Measurements from ENCODE around the gene PLA2G2C.

Gene PLA2G2C

DNA sequence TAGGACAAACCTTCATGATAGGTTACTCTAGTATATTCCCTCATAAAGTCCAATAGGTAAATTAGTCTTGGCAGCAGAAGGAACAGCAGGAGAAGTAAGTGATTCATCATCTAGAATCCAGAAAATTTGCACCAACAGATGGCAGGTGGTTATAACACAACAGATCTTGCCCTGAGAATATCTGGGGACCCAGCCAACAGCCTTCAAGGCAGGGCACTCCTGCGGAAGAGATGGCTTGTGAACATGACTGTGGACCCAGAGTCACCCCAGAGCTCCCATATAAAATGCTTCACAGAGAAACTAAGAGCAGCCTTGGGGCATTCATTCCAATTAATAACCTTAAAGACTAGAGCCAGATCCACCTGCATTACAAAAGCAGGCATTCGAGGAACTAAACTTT lies 7.9 kb upstream of the PLA2G2C start:
- Histone ChIP-seq H3K9ac (ENCODE audit: low read length) (no peak overlapping the region), H3K27ac (ENCODE audit: low read length) (no peak overlapping the region), H3F3A (ENCODE audit: insufficient read depth, low read length) (no peaks in the 10 kb centered on the region), H3K4me1 (ENCODE audit: low read length) (no peaks in the 10 kb centered on the region), H2AFZ (ENCODE audit: low read length) (no peak overlapping the region), H3K4me3 (ENCODE audit: low read length) (no peak overlapping the region), H3K27me3 (replicated peaks; ENCODE audit: insufficient read depth, low read length) (peaks cover 95% of the 10 kb centered on the region), H3K4me2 (ENCODE audit: low read depth, low read length) (no peak overlapping the region), H3K79me2 (ENCODE audit: low read length) (no peaks in the 10 kb centered on the region), H4K20me1 (ENCODE audit: insufficient read depth, low read length) (no peaks in the 10 kb centered on the region), H3K36me3 (replicated peaks; ENCODE audit: insufficient read depth, low read length) (no peaks in the 10 kb centered on the region), H3K9me2 (replicated peaks; ENCODE audit: insufficient read depth, low read length) (no peaks in the 10 kb centered on the region), H3K9me3 (replicated peaks; ENCODE audit: insufficient read depth, low read length) (no peaks in the 10 kb centered on the region)
- DNase-seq, result no peak
- TF ChIP-seq EZH2phosphoT487 (IDR thresholded peaks at IDR 0.05; ENCODE audit: low read length) (no peak), EZH2 (optimal IDR thresholded peaks at IDR 0.05; ENCODE audit: low read depth, low read length) (no peak), CTCF (IDR thresholded peaks at IDR 0.05; ENCODE audit: low read length) (no peak)

DNA sequence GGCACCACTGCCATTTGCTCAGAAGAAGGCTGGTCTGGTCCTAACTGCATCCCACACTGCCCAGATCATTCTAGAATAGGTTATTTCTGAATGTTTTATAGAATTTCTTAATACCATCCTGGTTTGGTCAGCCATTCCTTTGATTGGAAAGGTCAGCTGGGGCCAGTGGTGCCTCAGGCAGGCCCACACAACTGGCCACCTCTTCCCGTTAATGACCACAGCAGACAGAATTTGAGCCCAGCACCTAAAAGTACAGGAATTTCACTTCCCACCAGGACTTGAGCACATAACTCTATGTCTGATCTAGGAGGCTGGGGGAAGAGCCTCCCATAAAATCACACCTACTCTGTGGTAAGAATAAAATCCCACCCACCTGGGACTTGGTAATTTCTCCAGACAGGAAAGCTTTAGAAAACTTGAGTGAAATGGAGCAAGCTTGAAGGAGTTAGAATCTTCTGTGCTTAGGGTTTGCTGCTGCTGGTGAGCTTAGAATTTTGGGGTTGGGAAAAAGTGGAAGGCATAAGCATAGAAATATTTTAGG lies 6.6 kb upstream of the PLA2G2C start:
- H3K9ac ChIP-seq (ENCODE audit: low read length), result no peak overlapping the region
- H4K20me1 ChIP-seq (ENCODE audit: insufficient read depth, low read length), result no peaks in the 10 kb centered on the region
- no peak overlapping the region for H3K4me2 ChIP-seq (ENCODE audit: low read depth, low read length)
- no peaks in the 10 kb centered on the region for H3K4me1 ChIP-seq (ENCODE audit: low read length)
- no peaks in the 10 kb centered on the region for H3K36me3 ChIP-seq (replicated peaks; ENCODE audit: insufficient read depth, low read length)
- H2AFZ ChIP-seq (ENCODE audit: low read length), result no peak overlapping the region
- H3K4me3 ChIP-seq (ENCODE audit: low read length), result no peak overlapping the region
- no peaks in the 10 kb centered on the region for H3K9me3 ChIP-seq (replicated peaks; ENCODE audit: insufficient read depth, low read length)
- no peak for TF ChIP-seq EZH2 (optimal IDR thresholded peaks at IDR 0.05; ENCODE audit: low read depth, low read length)
- no peak for TF ChIP-seq CTCF (IDR thresholded peaks at IDR 0.05; ENCODE audit: low read length)
- no peak for TF ChIP-seq EZH2phosphoT487 (IDR thresholded peaks at IDR 0.05; ENCODE audit: low read length)
- H3K9me2 ChIP-seq (replicated peaks; ENCODE audit: insufficient read depth, low read length), result no peaks in the 10 kb centered on the region
- DNase-seq, result no peak
- H3K27me3 ChIP-seq (replicated peaks; ENCODE audit: insufficient read depth, low read length), result peaks cover 95% of the 10 kb centered on the region
- no peak overlapping the region for H3K27ac ChIP-seq (ENCODE audit: low read length)
- no peaks in the 10 kb centered on the region for H3K79me2 ChIP-seq (ENCODE audit: low read length)
- no peaks in the 10 kb centered on the region for H3F3A ChIP-seq (ENCODE audit: insufficient read depth, low read length)

GRCh38 chr1:20192364-20192763 lies 6.0 kb upstream of the PLA2G2C start:
- H3K36me3 ChIP-seq (replicated peaks; ENCODE audit: insufficient read depth, low read length), result no peaks in the 10 kb centered on the region
- H3K4me3 ChIP-seq (ENCODE audit: low read length), result no peak overlapping the region
- TF ChIP-seq EZH2phosphoT487 (IDR thresholded peaks at IDR 0.05; ENCODE audit: low read length) (no peak), CTCF (IDR thresholded peaks at IDR 0.05; ENCODE audit: low read length) (no peak), EZH2 (optimal IDR thresholded peaks at IDR 0.05; ENCODE audit: low read depth, low read length) (no peak)
- no peaks in the 10 kb centered on the region for H3K4me1 ChIP-seq (ENCODE audit: low read length)
- H3K9me2 ChIP-seq (replicated peaks; ENCODE audit: insufficient read depth, low read length), result no peaks in the 10 kb centered on the region
- no peak for DNase-seq
- H3K4me2 ChIP-seq (ENCODE audit: low read depth, low read length), result no peak overlapping the region
- H4K20me1 ChIP-seq (ENCODE audit: insufficient read depth, low read length), result no peaks in the 10 kb centered on the region
- H3K9ac ChIP-seq (ENCODE audit: low read length), result no peak overlapping the region
- no peak overlapping the region for H2AFZ ChIP-seq (ENCODE audit: low read length)
- no peaks in the 10 kb centered on the region for H3K9me3 ChIP-seq (replicated peaks; ENCODE audit: insufficient read depth, low read length)
- H3K27ac ChIP-seq (ENCODE audit: low read length), result no peak overlapping the region
- no peaks in the 10 kb centered on the region for H3F3A ChIP-seq (ENCODE audit: insufficient read depth, low read length)
- H3K79me2 ChIP-seq (ENCODE audit: low read length), result no peaks in the 10 kb centered on the region
- H3K27me3 ChIP-seq (replicated peaks; ENCODE audit: insufficient read depth, low read length), result peaks cover 95% of the 10 kb centered on the region
